Measurements from ENCODE around the gene CYTH4. TPM values are rescaled to one million over a fixed set of nuclear protein-coding genes. Genes with fewer than 3 reads are reported as not detected.

The CYTH4 gene
- total and polyA plus RNA-seq, 4 donors = 1.9 to 9.9 (median 5.9) TPM

DNA sequence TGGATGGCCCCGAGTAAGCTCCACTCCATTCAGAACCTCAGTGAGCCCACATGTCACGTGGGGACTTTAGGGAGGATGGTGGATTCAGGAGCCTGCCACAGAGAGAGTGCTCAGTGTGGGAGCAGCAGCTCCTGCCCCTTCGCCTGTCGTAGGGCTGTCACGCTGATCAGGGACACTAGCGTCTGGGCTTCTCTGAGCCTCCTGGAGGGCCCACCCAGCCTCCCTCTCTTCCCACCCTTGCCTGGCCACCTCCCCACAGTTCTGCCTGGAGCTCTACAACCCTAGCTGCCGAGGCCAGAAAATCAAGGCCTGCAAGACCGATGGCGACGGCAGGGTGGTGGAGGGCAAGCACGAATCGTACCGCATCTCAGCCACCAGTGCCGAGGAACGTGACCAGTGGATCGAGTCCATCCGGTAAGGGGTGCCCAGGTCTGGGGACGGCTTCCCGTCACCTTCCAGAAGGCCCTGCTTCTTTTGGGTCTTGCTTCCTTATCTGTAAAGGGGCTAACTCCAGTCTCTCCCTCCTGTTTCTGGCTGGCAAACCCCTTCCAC is 29.5 kb downstream of the CYTH4 start:
- Histone ChIP-seq H3K4me3 (ENCODE audit: low read depth in 1 of 3, low read length in 3 of 3) (no peak overlapping the region), H3K27me3 (ENCODE audit: control insufficient read depth in 4 of 4, insufficient read depth in 4 of 4, low read length in 3 of 4) (no peaks in the 10 kb centered on the region), H3K36me3 (ENCODE audit: control insufficient read depth in 4 of 4, insufficient read depth in 3 of 4, low read depth in 1 of 4, low read length in 3 of 4) (no peaks in the 10 kb centered on the region), H3K27ac (ENCODE audit: low read depth in 1 of 2, low read length in 2 of 2) (no peak overlapping the region), H3K9me3 (ENCODE audit: control insufficient read depth in 4 of 4, low read length in 3 of 4) (no peaks in the 10 kb centered on the region), H3K4me1 (ENCODE audit: control insufficient read depth in 4 of 4, insufficient read depth in 4 of 4, low read length in 3 of 4) (peaks cover 0 to 30% (median 18%) of the 10 kb centered on the region in 4 donors), H3K9ac (ENCODE audit: low read depth in 1 of 2, low read length in 2 of 2) (no peak overlapping the region)
- no peak for DNase-seq (ENCODE audit: low spot score)
- TF ChIP-seq SP1 (IDR thresholded peaks at IDR 0.05) (no peak), GABPA (IDR thresholded peaks at IDR 0.05 in 1 of 2, conservative IDR thresholded peaks at IDR 0.05 in 1 of 2) (no peak), FOXA2 (IDR thresholded peaks at IDR 0.05) (no peak), HNF4A (conservative IDR thresholded peaks at IDR 0.05) (no peak), YY1 (IDR thresholded peaks at IDR 0.05) (no peak), RXRA (IDR thresholded peaks at IDR 0.05) (no peak), JUND (IDR thresholded peaks at IDR 0.05) (no peak), NR2F2 (IDR thresholded peaks at IDR 0.05) (no peak), HNF4G (IDR thresholded peaks at IDR 0.05) (no peak), TAF1 (conservative IDR thresholded peaks at IDR 0.05) (no peak)
- TF ChIP-seq, protein P1, sequence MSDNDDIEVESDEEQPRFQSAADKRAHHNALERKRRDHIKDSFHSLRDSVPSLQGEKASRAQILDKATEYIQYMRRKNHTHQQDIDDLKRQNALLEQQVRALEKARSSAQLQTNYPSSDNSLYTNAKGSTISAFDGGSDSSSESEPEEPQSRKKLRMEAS (IDR thresholded peaks at IDR 0.05) = no peak
- TF ChIP-seq, protein P2, sequence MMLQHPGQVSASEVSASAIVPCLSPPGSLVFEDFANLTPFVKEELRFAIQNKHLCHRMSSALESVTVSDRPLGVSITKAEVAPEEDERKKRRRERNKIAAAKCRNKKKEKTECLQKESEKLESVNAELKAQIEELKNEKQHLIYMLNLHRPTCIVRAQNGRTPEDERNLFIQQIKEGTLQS (IDR thresholded peaks at IDR 0.05) = no peak
- TF ChIP-seq, protein P3, sequence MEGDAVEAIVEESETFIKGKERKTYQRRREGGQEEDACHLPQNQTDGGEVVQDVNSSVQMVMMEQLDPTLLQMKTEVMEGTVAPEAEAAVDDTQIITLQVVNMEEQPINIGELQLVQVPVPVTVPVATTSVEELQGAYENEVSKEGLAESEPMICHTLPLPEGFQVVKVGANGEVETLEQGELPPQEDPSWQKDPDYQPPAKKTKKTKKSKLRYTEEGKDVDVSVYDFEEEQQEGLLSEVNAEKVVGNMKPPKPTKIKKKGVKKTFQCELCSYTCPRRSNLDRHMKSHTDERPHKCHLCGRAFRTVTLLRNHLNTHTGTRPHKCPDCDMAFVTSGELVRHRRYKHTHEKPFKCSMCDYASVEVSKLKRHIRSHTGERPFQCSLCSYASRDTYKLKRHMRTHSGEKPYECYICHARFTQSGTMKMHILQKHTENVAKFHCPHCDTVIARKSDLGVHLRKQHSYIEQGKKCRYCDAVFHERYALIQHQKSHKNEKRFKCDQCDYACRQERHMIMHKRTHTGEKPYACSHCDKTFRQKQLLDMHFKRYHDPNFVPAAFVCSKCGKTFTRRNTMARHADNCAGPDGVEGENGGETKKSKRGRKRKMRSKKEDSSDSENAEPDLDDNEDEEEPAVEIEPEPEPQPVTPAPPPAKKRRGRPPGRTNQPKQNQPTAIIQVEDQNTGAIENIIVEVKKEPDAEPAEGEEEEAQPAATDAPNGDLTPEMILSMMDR (IDR thresholded peaks at IDR 0.05; ENCODE audit: low read depth, low read length, missing input control) = no peak
- TF ChIP-seq, protein P4, sequence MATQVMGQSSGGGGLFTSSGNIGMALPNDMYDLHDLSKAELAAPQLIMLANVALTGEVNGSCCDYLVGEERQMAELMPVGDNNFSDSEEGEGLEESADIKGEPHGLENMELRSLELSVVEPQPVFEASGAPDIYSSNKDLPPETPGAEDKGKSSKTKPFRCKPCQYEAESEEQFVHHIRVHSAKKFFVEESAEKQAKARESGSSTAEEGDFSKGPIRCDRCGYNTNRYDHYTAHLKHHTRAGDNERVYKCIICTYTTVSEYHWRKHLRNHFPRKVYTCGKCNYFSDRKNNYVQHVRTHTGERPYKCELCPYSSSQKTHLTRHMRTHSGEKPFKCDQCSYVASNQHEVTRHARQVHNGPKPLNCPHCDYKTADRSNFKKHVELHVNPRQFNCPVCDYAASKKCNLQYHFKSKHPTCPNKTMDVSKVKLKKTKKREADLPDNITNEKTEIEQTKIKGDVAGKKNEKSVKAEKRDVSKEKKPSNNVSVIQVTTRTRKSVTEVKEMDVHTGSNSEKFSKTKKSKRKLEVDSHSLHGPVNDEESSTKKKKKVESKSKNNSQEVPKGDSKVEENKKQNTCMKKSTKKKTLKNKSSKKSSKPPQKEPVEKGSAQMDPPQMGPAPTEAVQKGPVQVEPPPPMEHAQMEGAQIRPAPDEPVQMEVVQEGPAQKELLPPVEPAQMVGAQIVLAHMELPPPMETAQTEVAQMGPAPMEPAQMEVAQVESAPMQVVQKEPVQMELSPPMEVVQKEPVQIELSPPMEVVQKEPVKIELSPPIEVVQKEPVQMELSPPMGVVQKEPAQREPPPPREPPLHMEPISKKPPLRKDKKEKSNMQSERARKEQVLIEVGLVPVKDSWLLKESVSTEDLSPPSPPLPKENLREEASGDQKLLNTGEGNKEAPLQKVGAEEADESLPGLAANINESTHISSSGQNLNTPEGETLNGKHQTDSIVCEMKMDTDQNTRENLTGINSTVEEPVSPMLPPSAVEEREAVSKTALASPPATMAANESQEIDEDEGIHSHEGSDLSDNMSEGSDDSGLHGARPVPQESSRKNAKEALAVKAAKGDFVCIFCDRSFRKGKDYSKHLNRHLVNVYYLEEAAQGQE (IDR thresholded peaks at IDR 0.05) = no peak
- 92% methylated on average over 19 of the region's 19 CpGs for WGBS

DNA sequence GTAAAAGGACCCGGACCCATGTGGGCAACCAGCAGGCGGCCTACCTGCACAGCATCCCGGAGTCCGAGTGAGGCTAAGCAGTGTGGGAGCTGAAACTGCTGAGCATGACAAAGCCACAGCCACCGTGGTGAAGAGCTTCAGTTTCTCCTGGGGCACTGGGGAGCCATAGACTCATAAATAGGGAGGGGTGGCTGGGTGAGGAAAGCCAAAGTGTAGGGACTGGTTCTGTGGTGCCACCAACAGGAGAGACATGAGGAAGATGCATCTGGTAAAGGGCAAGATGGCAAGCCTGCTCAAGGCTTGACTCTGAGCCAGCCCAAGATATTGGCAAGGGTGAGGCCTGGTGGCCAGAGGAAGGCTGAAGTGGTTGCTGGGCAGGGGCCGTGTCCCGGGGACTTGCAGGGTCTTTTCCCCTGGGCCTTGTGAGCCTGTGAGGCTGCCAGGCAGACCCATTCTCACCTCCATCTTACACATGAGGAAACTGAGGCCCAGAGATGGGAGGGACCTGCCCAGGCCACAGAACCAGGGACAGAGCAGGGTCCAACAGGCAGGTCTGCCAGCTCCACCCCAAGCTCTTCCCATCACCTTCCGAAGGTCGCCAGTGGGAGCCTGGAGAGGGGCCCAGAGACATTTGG is 30.4 kb downstream of the CYTH4 start:
- Histone ChIP-seq H3K4me3 (ENCODE audit: low read depth in 1 of 3, low read length in 3 of 3) (no peak overlapping the region), H3K4me1 (ENCODE audit: control insufficient read depth in 4 of 4, insufficient read depth in 4 of 4, low read length in 3 of 4) (peaks cover 0 to 28% (median 16%) of the 10 kb centered on the region in 4 donors), H3K27ac (ENCODE audit: low read depth in 1 of 2, low read length in 2 of 2) (no peak overlapping the region), H3K9me3 (ENCODE audit: control insufficient read depth in 4 of 4, low read length in 3 of 4) (no peaks in the 10 kb centered on the region), H3K27me3 (ENCODE audit: control insufficient read depth in 4 of 4, insufficient read depth in 4 of 4, low read length in 3 of 4) (no peaks in the 10 kb centered on the region), H3K9ac (ENCODE audit: low read depth in 1 of 2, low read length in 2 of 2) (no peak overlapping the region), H3K36me3 (ENCODE audit: control insufficient read depth in 4 of 4, insufficient read depth in 3 of 4, low read depth in 1 of 4, low read length in 3 of 4) (no peaks in the 10 kb centered on the region)
- DNase-seq (ENCODE audit: low spot score) = no peak
- WGBS = 93% methylated on average over 9 of the region's 9 CpGs
- no peak for TF ChIP-seq TAF1 (conservative IDR thresholded peaks at IDR 0.05)
- no peak for TF ChIP-seq YY1 (IDR thresholded peaks at IDR 0.05)
- TF ChIP-seq, protein P1 (IDR thresholded peaks at IDR 0.05) = no peak
- TF ChIP-seq, protein P4 (IDR thresholded peaks at IDR 0.05) = no peak
- no peak for TF ChIP-seq RAD21 (IDR thresholded peaks at IDR 0.05)
- TF ChIP-seq, protein P2 (IDR thresholded peaks at IDR 0.05) = no peak
- no peak for TF ChIP-seq FOXA2 (IDR thresholded peaks at IDR 0.05)
- TF ChIP-seq HNF4A (conservative IDR thresholded peaks at IDR 0.05) = no peak
- TF ChIP-seq GABPA (IDR thresholded peaks at IDR 0.05 in 1 of 2, conservative IDR thresholded peaks at IDR 0.05 in 1 of 2) = no peak
- TF ChIP-seq FOXA1 (IDR thresholded peaks at IDR 0.05) = no peak
- TF ChIP-seq, protein P5, sequence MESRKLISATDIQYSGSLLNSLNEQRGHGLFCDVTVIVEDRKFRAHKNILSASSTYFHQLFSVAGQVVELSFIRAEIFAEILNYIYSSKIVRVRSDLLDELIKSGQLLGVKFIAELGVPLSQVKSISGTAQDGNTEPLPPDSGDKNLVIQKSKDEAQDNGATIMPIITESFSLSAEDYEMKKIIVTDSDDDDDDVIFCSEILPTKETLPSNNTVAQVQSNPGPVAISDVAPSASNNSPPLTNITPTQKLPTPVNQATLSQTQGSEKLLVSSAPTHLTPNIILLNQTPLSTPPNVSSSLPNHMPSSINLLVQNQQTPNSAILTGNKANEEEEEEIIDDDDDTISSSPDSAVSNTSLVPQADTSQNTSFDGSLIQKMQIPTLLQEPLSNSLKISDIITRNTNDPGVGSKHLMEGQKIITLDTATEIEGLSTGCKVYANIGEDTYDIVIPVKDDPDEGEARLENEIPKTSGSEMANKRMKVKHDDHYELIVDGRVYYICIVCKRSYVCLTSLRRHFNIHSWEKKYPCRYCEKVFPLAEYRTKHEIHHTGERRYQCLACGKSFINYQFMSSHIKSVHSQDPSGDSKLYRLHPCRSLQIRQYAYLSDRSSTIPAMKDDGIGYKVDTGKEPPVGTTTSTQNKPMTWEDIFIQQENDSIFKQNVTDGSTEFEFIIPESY (IDR thresholded peaks at IDR 0.05) = no peak
- TF ChIP-seq HNF4G (IDR thresholded peaks at IDR 0.05) = no peak
- no peak for TF ChIP-seq RXRA (IDR thresholded peaks at IDR 0.05)
- TF ChIP-seq JUND (IDR thresholded peaks at IDR 0.05) = no peak
- no peak for TF ChIP-seq SP1 (IDR thresholded peaks at IDR 0.05)
